ENCODE measurements around the gene UBE2G1.

Gene UBE2G1

GRCh38 chr17:4365628-4366326 lies 698 bp downstream of the UBE2G1 start:
- Histone ChIP-seq H3K9ac (ENCODE audit: low read length) (peak overlapping the region; percentile 99), H2AFZ (ENCODE audit: low read length) (peak overlapping the region; percentile 37; the same call in 1 of the 2 replicates), H3K9me3 (replicated peaks; ENCODE audit: insufficient read depth, low read length) (no peaks in the 10 kb centered on the region), H3K27ac (ENCODE audit: low read length) (peak overlapping the region; percentile 95), H3K4me1 (ENCODE audit: low read length) (peaks cover 16% of the 10 kb centered on the region), H3F3A (ENCODE audit: insufficient read depth, low read length) (peaks cover 17% of the 10 kb centered on the region), H3K36me3 (replicated peaks; ENCODE audit: insufficient read depth, low read length) (peaks cover 4% of the 10 kb centered on the region; the same call in 1 of the 2 replicates), H4K20me1 (ENCODE audit: insufficient read depth, low read length) (peaks cover 30% of the 10 kb centered on the region), H3K79me2 (ENCODE audit: low read length) (peaks cover 56% of the 10 kb centered on the region), H3K4me3 (ENCODE audit: low read length) (peak overlapping the region; percentile 99), H3K27me3 (replicated peaks; ENCODE audit: insufficient read depth, low read length) (no peaks in the 10 kb centered on the region), H3K4me2 (ENCODE audit: low read depth, low read length) (peak overlapping the region; percentile 96; the same call in 1 of the 2 replicates), H3K9me2 (replicated peaks; ENCODE audit: insufficient read depth, low read length) (no peaks in the 10 kb centered on the region)
- TF ChIP-seq EZH2 (optimal IDR thresholded peaks at IDR 0.05; ENCODE audit: low read depth, low read length) (no peak), CTCF (IDR thresholded peaks at IDR 0.05; ENCODE audit: low read length) (no peak), EZH2phosphoT487 (IDR thresholded peaks at IDR 0.05; ENCODE audit: low read length) (no peak)
- DNase-seq: peak; percentile 29

- peak overlapping the region; percentile 96 for H3K4me2 ChIP-seq (ENCODE audit: low read depth, low read length)
- H3F3A ChIP-seq (ENCODE audit: insufficient read depth, low read length): peaks cover 17% of the 10 kb centered on the region
- H3K27me3 ChIP-seq (replicated peaks; ENCODE audit: insufficient read depth, low read length): no peaks in the 10 kb centered on the region
- no peak overlapping the region for H2AFZ ChIP-seq (ENCODE audit: low read length)
- TF ChIP-seq EZH2 (optimal IDR thresholded peaks at IDR 0.05; ENCODE audit: low read depth, low read length) (no peak), EZH2phosphoT487 (IDR thresholded peaks at IDR 0.05; ENCODE audit: low read length) (no peak)
- H3K9me2 ChIP-seq (replicated peaks; ENCODE audit: insufficient read depth, low read length): no peaks in the 10 kb centered on the region
- H3K4me1 ChIP-seq (ENCODE audit: low read length): peaks cover 12% of the 10 kb centered on the region
- H3K9ac ChIP-seq (ENCODE audit: low read length): peak overlapping the region; percentile 99
- peaks cover 4% of the 10 kb centered on the region; the same call in 1 of the 2 replicates for H3K36me3 ChIP-seq (replicated peaks; ENCODE audit: insufficient read depth, low read length)
- peak overlapping the region; percentile 95 for H3K27ac ChIP-seq (ENCODE audit: low read length)
- peaks cover 62% of the 10 kb centered on the region for H3K79me2 ChIP-seq (ENCODE audit: low read length)
- peaks cover 37% of the 10 kb centered on the region for H4K20me1 ChIP-seq (ENCODE audit: insufficient read depth, low read length)
- H3K9me3 ChIP-seq (replicated peaks; ENCODE audit: insufficient read depth, low read length): no peaks in the 10 kb centered on the region
- peak overlapping the region; percentile 99 for H3K4me3 ChIP-seq (ENCODE audit: low read length)
- peak; percentile 95 for DNase-seq
Measured at GRCh38 chr17:4365103-4365627, 1.3 kb downstream of the UBE2G1 start.

- H2AFZ ChIP-seq (ENCODE audit: low read length): no peak overlapping the region
- H3K9ac ChIP-seq (ENCODE audit: low read length): peak overlapping the region; percentile 99; the same call in 1 of the 2 replicates
- H3K4me3 ChIP-seq (ENCODE audit: low read length): peak overlapping the region; percentile 99
- no peak for DNase-seq
- no peaks in the 10 kb centered on the region for H3K27me3 ChIP-seq (replicated peaks; ENCODE audit: insufficient read depth, low read length)
- TF ChIP-seq CTCF (IDR thresholded peaks at IDR 0.05; ENCODE audit: low read length): no peak
- peaks cover 8% of the 10 kb centered on the region for H3K4me1 ChIP-seq (ENCODE audit: low read length)
- peak overlapping the region; percentile 96 for H3K4me2 ChIP-seq (ENCODE audit: low read depth, low read length)
- peaks cover 4% of the 10 kb centered on the region; the same call in 1 of the 2 replicates for H3K36me3 ChIP-seq (replicated peaks; ENCODE audit: insufficient read depth, low read length)
- H3K79me2 ChIP-seq (ENCODE audit: low read length): peaks cover 67% of the 10 kb centered on the region
- peaks cover 42% of the 10 kb centered on the region for H4K20me1 ChIP-seq (ENCODE audit: insufficient read depth, low read length)
- no peaks in the 10 kb centered on the region for H3K9me3 ChIP-seq (replicated peaks; ENCODE audit: insufficient read depth, low read length)
- peak overlapping the region; percentile 95; the same call in 1 of the 2 replicates for H3K27ac ChIP-seq (ENCODE audit: low read length)
- no peaks in the 10 kb centered on the region for H3K9me2 ChIP-seq (replicated peaks; ENCODE audit: insufficient read depth, low read length)
- peaks cover 17% of the 10 kb centered on the region for H3F3A ChIP-seq (ENCODE audit: insufficient read depth, low read length)
Measured at GRCh38 chr17:4364622-4365041, 1.8 kb downstream of the UBE2G1 start.

GRCh38 chr17:4362141-4362540 lies 4.3 kb downstream of the UBE2G1 start:
- Histone ChIP-seq H3K36me3 (replicated peaks; ENCODE audit: insufficient read depth, low read length) (peaks cover 4% of the 10 kb centered on the region; the same call in 1 of the 2 replicates), H3K27ac (ENCODE audit: low read length) (no peak overlapping the region), H3K9me3 (replicated peaks; ENCODE audit: insufficient read depth, low read length) (no peaks in the 10 kb centered on the region), H2AFZ (ENCODE audit: low read length) (no peak overlapping the region), H3K9ac (ENCODE audit: low read length) (no peak overlapping the region), H3K4me3 (ENCODE audit: low read length) (no peak overlapping the region), H3K27me3 (replicated peaks; ENCODE audit: insufficient read depth, low read length) (no peaks in the 10 kb centered on the region), H3K4me2 (ENCODE audit: low read depth, low read length) (no peak overlapping the region), H3K4me1 (ENCODE audit: low read length) (peaks cover 8% of the 10 kb centered on the region), H4K20me1 (ENCODE audit: insufficient read depth, low read length) (peaks cover 61% of the 10 kb centered on the region), H3K79me2 (ENCODE audit: low read length) (peaks cover 92% of the 10 kb centered on the region), H3K9me2 (replicated peaks; ENCODE audit: insufficient read depth, low read length) (no peaks in the 10 kb centered on the region), H3F3A (ENCODE audit: insufficient read depth, low read length) (peaks cover 16% of the 10 kb centered on the region)
- TF ChIP-seq EZH2 (optimal IDR thresholded peaks at IDR 0.05; ENCODE audit: low read depth, low read length): no peak
- no peak for TF ChIP-seq CTCF (IDR thresholded peaks at IDR 0.05; ENCODE audit: low read length)
- no peak for TF ChIP-seq EZH2phosphoT487 (IDR thresholded peaks at IDR 0.05; ENCODE audit: low read length)
- no peak for DNase-seq

All from MM.1S (cell line).